ENCODE measurements around the gene UBE2D4. TPM values are rescaled to one million over a fixed set of nuclear protein-coding genes. Genes with fewer than 3 reads are reported as not detected.

UBE2D4 gene
- polyA plus RNA-seq, 1 experiment: 18.6 TPM

DNA sequence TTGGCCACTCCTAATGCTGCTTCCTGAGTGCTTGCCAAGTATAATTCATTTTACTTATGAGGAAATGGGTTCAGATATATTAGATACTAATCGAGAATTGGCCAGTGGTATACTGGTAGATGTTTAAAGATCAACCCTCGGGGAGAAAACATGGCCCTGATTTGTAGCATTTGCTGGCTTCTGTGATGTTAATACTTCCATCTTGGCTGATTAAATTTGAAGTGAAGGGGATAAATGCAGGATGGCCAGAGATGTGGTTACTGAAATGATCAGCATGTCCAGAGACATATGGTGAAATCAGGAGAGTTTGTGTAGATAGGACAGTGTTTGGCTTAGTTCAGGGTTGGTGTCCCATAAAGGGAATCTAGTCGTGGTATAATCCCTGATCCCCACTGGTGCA, 11.2 kb downstream of the UBE2D4 start:
- Histone ChIP-seq H3K27ac (ENCODE audit: low read depth, low read length) (no peak overlapping the region), H3K27me3 (ENCODE audit: control insufficient read depth, insufficient read depth, low read length) (no peaks in the 10 kb centered on the region), H3K9me3 (ENCODE audit: control insufficient read depth, insufficient read depth, low read length) (no peaks in the 10 kb centered on the region), H3K4me3 (ENCODE audit: low read depth, low read length) (no peak overlapping the region)
- no peak for DNase-seq (ENCODE audit: low read depth, low spot score)
- CTCF ChIA-PET: interaction anchor here (0.6 kb wide), 1 partner anchor 56 kb away, joined by 3 read pairs; no protein-coding TSS in a partner anchor
- TF ChIP-seq, protein P1, sequence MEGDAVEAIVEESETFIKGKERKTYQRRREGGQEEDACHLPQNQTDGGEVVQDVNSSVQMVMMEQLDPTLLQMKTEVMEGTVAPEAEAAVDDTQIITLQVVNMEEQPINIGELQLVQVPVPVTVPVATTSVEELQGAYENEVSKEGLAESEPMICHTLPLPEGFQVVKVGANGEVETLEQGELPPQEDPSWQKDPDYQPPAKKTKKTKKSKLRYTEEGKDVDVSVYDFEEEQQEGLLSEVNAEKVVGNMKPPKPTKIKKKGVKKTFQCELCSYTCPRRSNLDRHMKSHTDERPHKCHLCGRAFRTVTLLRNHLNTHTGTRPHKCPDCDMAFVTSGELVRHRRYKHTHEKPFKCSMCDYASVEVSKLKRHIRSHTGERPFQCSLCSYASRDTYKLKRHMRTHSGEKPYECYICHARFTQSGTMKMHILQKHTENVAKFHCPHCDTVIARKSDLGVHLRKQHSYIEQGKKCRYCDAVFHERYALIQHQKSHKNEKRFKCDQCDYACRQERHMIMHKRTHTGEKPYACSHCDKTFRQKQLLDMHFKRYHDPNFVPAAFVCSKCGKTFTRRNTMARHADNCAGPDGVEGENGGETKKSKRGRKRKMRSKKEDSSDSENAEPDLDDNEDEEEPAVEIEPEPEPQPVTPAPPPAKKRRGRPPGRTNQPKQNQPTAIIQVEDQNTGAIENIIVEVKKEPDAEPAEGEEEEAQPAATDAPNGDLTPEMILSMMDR (IDR thresholded peaks at IDR 0.05; ENCODE audit: low read depth, low read length): no peak
- POLR2A ChIA-PET: no interaction called here

DNA sequence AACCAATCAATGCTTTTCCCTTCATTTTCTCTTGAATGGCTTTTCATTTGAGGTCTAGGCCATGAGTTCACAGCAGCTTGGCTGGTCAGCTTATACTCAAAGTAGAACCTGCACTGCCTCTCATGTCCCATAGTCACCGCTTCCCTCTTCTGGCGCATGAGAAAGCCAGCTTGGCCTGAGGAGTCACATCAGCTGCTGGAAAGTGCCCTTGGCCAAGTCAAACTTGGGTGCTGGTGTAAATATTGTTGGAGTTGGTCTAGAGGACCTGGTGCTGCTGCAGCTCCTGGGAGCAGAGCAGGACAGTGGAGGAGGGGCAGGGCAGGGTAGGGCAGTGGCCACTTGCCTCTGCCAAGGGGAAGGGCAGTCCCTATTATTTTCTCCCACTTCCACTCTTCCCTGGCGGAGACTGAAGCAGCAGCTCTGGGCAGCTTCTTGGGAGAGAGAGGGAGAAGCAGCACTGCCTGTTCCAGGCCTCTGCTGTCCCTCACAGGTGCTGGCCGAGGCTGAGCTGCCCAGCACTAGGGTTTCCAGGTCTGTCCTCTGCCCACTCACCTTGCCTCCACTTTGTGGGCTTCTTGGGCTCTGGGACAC, 12.8 kb downstream of the UBE2D4 start:
- CTCF ChIA-PET: no interaction called here
- no peaks in the 10 kb centered on the region for H3K27me3 ChIP-seq (ENCODE audit: control insufficient read depth, insufficient read depth, low read length)

DNA sequence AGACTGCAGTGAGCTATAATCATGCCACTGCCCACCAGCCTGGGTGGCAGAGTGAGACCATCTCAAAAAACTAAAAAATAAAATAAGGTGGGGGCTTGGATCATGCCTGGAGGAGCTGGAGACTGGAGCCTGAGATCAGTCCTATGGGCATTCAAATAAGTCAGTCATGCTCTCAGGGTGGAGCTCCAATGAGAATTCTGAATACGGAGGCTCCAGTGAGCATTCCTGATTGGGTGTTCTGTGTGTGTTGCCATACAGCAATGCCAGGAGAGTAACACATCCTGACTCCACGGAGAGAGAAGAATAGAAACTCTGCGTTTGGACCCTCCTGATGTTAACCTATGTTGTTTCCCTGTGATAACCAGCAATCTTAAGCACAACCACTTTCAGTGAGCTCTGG, 16.0 kb downstream of the UBE2D4 start:
- TF ChIP-seq, protein P1 (IDR thresholded peaks at IDR 0.05; ENCODE audit: low read depth, low read length): no peak
- H3K4me3 ChIP-seq (ENCODE audit: low read depth, low read length): no peak overlapping the region
- ChIA-PET CTCF (interaction anchor here (0.6 kb wide), 1 partner anchor 1980 kb away, joined by 3 read pairs; no protein-coding TSS in a partner anchor), POLR2A (no interaction called here)
- no peaks in the 10 kb centered on the region for H3K27me3 ChIP-seq (ENCODE audit: control insufficient read depth, insufficient read depth, low read length)
- no peak for DNase-seq (ENCODE audit: low read depth, low spot score)
- no peaks in the 10 kb centered on the region for H3K9me3 ChIP-seq (ENCODE audit: control insufficient read depth, insufficient read depth, low read length)
- H3K27ac ChIP-seq (ENCODE audit: low read depth, low read length): no peak overlapping the region

More for the DNA sequence above, 12.8 kb downstream of the UBE2D4 start:
- Histone ChIP-seq H3K27ac (ENCODE audit: low read depth, low read length) (no peak overlapping the region), H3K4me3 (ENCODE audit: low read depth, low read length) (no peak overlapping the region), H3K9me3 (ENCODE audit: control insufficient read depth, insufficient read depth, low read length) (no peaks in the 10 kb centered on the region)
- DNase-seq (ENCODE audit: low read depth, low spot score): no peak
- TF ChIP-seq, protein P1 (IDR thresholded peaks at IDR 0.05; ENCODE audit: low read depth, low read length): no peak
- POLR2A ChIA-PET: no interaction called here

DNA sequence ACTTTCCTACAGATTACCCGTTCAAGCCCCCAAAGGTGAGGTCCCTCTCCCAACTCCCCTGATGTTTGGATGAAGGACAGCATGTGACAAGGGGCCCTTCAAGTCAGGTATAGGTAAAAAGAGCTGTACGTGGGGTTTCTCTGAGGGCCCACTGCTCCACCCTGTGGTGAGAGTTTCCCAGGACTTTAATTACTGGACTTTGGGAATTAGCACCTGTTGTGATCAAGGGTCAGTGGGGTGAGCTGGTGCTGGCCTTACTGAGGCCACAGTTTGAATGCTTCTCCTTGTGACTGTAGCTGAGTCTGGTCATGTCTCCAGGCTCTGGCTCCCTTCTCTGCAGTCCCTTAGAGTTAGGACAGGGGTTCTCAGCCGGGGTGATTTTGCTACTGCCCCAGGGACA, 16.8 kb downstream of the UBE2D4 start:
- Histone ChIP-seq H3K27ac (ENCODE audit: low read depth, low read length) (no peak overlapping the region), H3K9me3 (ENCODE audit: control insufficient read depth, insufficient read depth, low read length) (no peaks in the 10 kb centered on the region), H3K27me3 (ENCODE audit: control insufficient read depth, insufficient read depth, low read length) (no peaks in the 10 kb centered on the region), H3K4me3 (ENCODE audit: low read depth, low read length) (no peak overlapping the region)
- CTCF ChIA-PET: interaction anchor here (0.6 kb wide), 1 partner anchor 1981 kb away, joined by 3 read pairs; no protein-coding TSS in a partner anchor
- TF ChIP-seq, protein P1 (IDR thresholded peaks at IDR 0.05; ENCODE audit: low read depth, low read length): no peak
- POLR2A ChIA-PET: no interaction called here
- DNase-seq (ENCODE audit: low read depth, low spot score): no peak

DNA sequence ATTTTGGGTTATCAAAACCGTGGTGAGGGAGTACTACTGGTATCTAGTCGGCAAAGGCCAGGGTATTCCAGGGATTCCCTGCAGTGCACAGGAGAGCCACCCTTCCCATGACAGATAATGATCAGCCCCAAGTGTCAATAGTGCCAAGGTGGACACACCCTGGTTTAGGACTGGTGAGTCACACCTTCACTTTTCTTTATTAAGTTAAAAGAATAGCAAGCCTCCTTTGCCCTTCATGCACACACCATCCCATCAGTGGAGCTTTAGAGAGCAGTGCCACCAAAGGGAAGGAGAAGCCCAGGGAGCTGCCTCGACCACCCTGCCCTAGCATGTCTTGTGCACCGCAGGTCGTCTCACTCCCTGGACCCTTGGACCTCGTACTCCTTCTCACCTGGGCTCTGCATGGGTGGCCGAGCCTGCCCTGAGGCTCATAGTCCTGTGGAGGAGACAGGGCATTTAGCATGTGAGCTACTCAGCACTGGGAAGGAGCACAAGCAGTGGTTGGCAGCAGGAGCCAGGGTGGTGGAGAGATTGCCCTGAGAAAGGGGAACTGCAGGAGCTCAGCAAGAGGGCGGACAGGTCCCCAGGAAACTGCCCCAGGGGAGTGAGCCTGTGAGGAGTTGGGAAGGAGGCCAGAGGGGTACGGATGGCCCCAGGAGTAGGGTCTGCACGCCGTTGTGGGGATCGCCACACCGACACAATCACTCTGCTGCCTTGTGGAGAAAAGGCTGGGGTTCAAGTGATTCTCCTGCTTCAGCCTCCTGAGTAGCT, 17.4 kb downstream of the UBE2D4 start:
- Histone ChIP-seq H3K27ac (ENCODE audit: low read depth, low read length) (no peak overlapping the region), H3K27me3 (ENCODE audit: control insufficient read depth, insufficient read depth, low read length) (no peaks in the 10 kb centered on the region), H3K4me3 (ENCODE audit: low read depth, low read length) (no peak overlapping the region), H3K9me3 (ENCODE audit: control insufficient read depth, insufficient read depth, low read length) (no peaks in the 10 kb centered on the region)
- CTCF ChIA-PET: no interaction called here
- no peak for DNase-seq (ENCODE audit: low read depth, low spot score)
- POLR2A ChIA-PET: no interaction called here
- TF ChIP-seq, protein P1 (IDR thresholded peaks at IDR 0.05; ENCODE audit: low read depth, low read length): no peak
